Central memory CD8-positive, alpha-beta T cell (primary cell): ENCODE measurements around the gene CABLES1.
A peak's percentile ranks its signal among the peaks of the same experiment; 100 is the strongest.

Source experiments
- ATAC-seq: fragments of 150-1000 bp; cut with Tn5 transposase; replicated peaks from 2 replicates; pipeline ENCODE4 v1.10.0; 2022; ENCODE audit warnings: mild to moderate bottlenecking, moderate FRiP score, moderate number of reproducible peaks; ENCODE audit not compliant: poor library complexity, severe bottlenecking; ENCODE audit errors: extremely low read depth
- DNase-seq, 2 donors: peaks; one replicate each; pipeline ENCODE4 v3.0.0; 2021; ENCODE audit warnings: low spot score in 2 of 2
- H3K27ac Mint-ChIP-seq: one replicate; pipeline ENCODE4 v1.8.0; 2022; ENCODE audit warnings: low read depth, mild to moderate bottlenecking, moderate library complexity, mixed read lengths
- H3K27me3 Mint-ChIP-seq: one replicate; pipeline ENCODE4 v1.8.0; 2022; ENCODE audit warnings: mixed read lengths
- H3K36me3 Mint-ChIP-seq: one replicate; pipeline ENCODE4 v1.8.0; 2022; ENCODE audit warnings: mild to moderate bottlenecking, moderate library complexity, mixed read lengths; ENCODE audit not compliant: insufficient read depth
- H3K4me1 Mint-ChIP-seq: one replicate; pipeline ENCODE4 v1.8.0; 2022; ENCODE audit warnings: mixed read lengths
- H3K4me3 Mint-ChIP-seq: one replicate; pipeline ENCODE4 v1.8.0; 2022; ENCODE audit warnings: mild to moderate bottlenecking, moderate library complexity, mixed read lengths
- H3K9me3 Mint-ChIP-seq: one replicate; pipeline ENCODE4 v1.8.0; 2022; ENCODE audit warnings: mixed read lengths

Gene CABLES1

GRCh38 chr18:23171581-23172156 lies 36.4 kb downstream of the CABLES1 start:
- DNase-seq (no peak), ATAC-seq (no peak)
- H3K36me3 Mint-ChIP-seq, result no peaks in the 10 kb centered on the region
- peaks cover 52% of the 10 kb centered on the region for H3K27me3 Mint-ChIP-seq
- H3K9me3 Mint-ChIP-seq, result no peaks in the 10 kb centered on the region
- H3K27ac Mint-ChIP-seq, result no peak overlapping the region
- H3K4me1 Mint-ChIP-seq, result no peaks in the 10 kb centered on the region
- no peak overlapping the region for H3K4me3 Mint-ChIP-seq

- Mint-ChIP-seq H3K4me3 (no peak overlapping the region), H3K27ac (no peak overlapping the region), H3K4me1 (no peaks in the 10 kb centered on the region), H3K9me3 (no peaks in the 10 kb centered on the region), H3K36me3 (no peaks in the 10 kb centered on the region), H3K27me3 (peaks cover 47% of the 10 kb centered on the region)
- DNase-seq, result no peak
- ATAC-seq, result no peak
Measured at GRCh38 chr18:23172591-23173380, 37.5 kb downstream of the CABLES1 start.

- no peak overlapping the region for H3K4me3 Mint-ChIP-seq
- no peaks in the 10 kb centered on the region for H3K36me3 Mint-ChIP-seq
- DNase-seq, result no peak
- no peaks in the 10 kb centered on the region for H3K9me3 Mint-ChIP-seq
- H3K27me3 Mint-ChIP-seq, result peaks cover 50% of the 10 kb centered on the region
- H3K4me1 Mint-ChIP-seq, result no peaks in the 10 kb centered on the region
- H3K27ac Mint-ChIP-seq, result no peak overlapping the region
- no peak for ATAC-seq
Measured at GRCh38 chr18:23173912-23174311, 38.6 kb downstream of the CABLES1 start.

- Mint-ChIP-seq H3K4me1 (no peaks in the 10 kb centered on the region), H3K36me3 (no peaks in the 10 kb centered on the region), H3K27me3 (peaks cover 44% of the 10 kb centered on the region), H3K4me3 (no peak overlapping the region), H3K9me3 (no peaks in the 10 kb centered on the region), H3K27ac (no peak overlapping the region)
- ATAC-seq, result no peak
- DNase-seq, result no peak
Measured at GRCh38 chr18:23176701-23177432, 41.6 kb downstream of the CABLES1 start.

- H3K4me3 Mint-ChIP-seq, result no peak overlapping the region
Measured at GRCh38 chr18:23177433-23178072, 42.3 kb downstream of the CABLES1 start.

GRCh38 chr18:23178201-23178600 lies 42.9 kb downstream of the CABLES1 start:
- Mint-ChIP-seq H3K9me3 (no peaks in the 10 kb centered on the region), H3K4me3 (no peak overlapping the region)
- no peak for DNase-seq

More at GRCh38 chr18:23177433-23178072, 42.3 kb downstream of the CABLES1 start:
- no peaks in the 10 kb centered on the region for H3K9me3 Mint-ChIP-seq
- H3K4me1 Mint-ChIP-seq, result no peaks in the 10 kb centered on the region
- H3K36me3 Mint-ChIP-seq, result no peaks in the 10 kb centered on the region
- ATAC-seq, result no peak
- no peak overlapping the region for H3K27ac Mint-ChIP-seq
- DNase-seq, result no peak
- peaks cover 37% of the 10 kb centered on the region for H3K27me3 Mint-ChIP-seq

GRCh38 chr18:23178661-23179081 lies 43.4 kb downstream of the CABLES1 start:
- DNase-seq, result no peak
- Mint-ChIP-seq H3K27me3 (peaks cover 30% of the 10 kb centered on the region), H3K9me3 (no peaks in the 10 kb centered on the region), H3K4me1 (no peaks in the 10 kb centered on the region), H3K36me3 (no peaks in the 10 kb centered on the region), H3K4me3 (no peak overlapping the region), H3K27ac (no peak overlapping the region)
- ATAC-seq, result no peak

More at GRCh38 chr18:23178201-23178600, 42.9 kb downstream of the CABLES1 start:
- Mint-ChIP-seq H3K27me3 (peaks cover 31% of the 10 kb centered on the region), H3K27ac (no peak overlapping the region), H3K36me3 (no peaks in the 10 kb centered on the region), H3K4me1 (no peaks in the 10 kb centered on the region)
- ATAC-seq, result no peak

- H3K27ac Mint-ChIP-seq, result no peak overlapping the region
- H3K4me3 Mint-ChIP-seq, result no peak overlapping the region
- no peaks in the 10 kb centered on the region for H3K4me1 Mint-ChIP-seq
- DNase-seq, result no peak
- no peaks in the 10 kb centered on the region for H3K9me3 Mint-ChIP-seq
- no peak for ATAC-seq
- H3K27me3 Mint-ChIP-seq, result peaks cover 30% of the 10 kb centered on the region
- H3K36me3 Mint-ChIP-seq, result no peaks in the 10 kb centered on the region
Measured at GRCh38 chr18:23179416-23179815, 44.1 kb downstream of the CABLES1 start.

- Mint-ChIP-seq H3K9me3 (no peaks in the 10 kb centered on the region), H3K4me1 (no peaks in the 10 kb centered on the region), H3K36me3 (no peaks in the 10 kb centered on the region), H3K27ac (no peak overlapping the region), H3K27me3 (peaks cover 20% of the 10 kb centered on the region), H3K4me3 (no peak overlapping the region)
- no peak for DNase-seq
- ATAC-seq, result no peak
Measured at GRCh38 chr18:23181547-23181946, 46.3 kb downstream of the CABLES1 start.

- DNase-seq, result no peak
- no peaks in the 10 kb centered on the region for H3K36me3 Mint-ChIP-seq
- H3K27ac Mint-ChIP-seq, result no peak overlapping the region
- H3K9me3 Mint-ChIP-seq, result no peaks in the 10 kb centered on the region
- H3K4me3 Mint-ChIP-seq, result no peak overlapping the region
- H3K27me3 Mint-ChIP-seq, result peaks cover 16% of the 10 kb centered on the region
- ATAC-seq, result no peak
- H3K4me1 Mint-ChIP-seq, result no peaks in the 10 kb centered on the region
Measured at GRCh38 chr18:23182606-23183005, 47.3 kb downstream of the CABLES1 start.

- no peak overlapping the region for H3K4me3 Mint-ChIP-seq
- H3K9me3 Mint-ChIP-seq, result no peaks in the 10 kb centered on the region
- H3K27me3 Mint-ChIP-seq, result peaks cover 6% of the 10 kb centered on the region
- no peaks in the 10 kb centered on the region for H3K4me1 Mint-ChIP-seq
- ATAC-seq (no peak), DNase-seq (no peak)
- H3K36me3 Mint-ChIP-seq, result no peaks in the 10 kb centered on the region
- peak overlapping the region; percentile 38 for H3K27ac Mint-ChIP-seq
Measured at GRCh38 chr18:23183411-23184150, 48.3 kb downstream of the CABLES1 start.

GRCh38 chr18:23186781-23187180 lies 51.5 kb downstream of the CABLES1 start:
- DNase-seq (no peak), ATAC-seq (no peak)
- Mint-ChIP-seq H3K27ac (no peak overlapping the region), H3K4me3 (no peak overlapping the region), H3K36me3 (no peaks in the 10 kb centered on the region), H3K27me3 (no peaks in the 10 kb centered on the region), H3K4me1 (no peaks in the 10 kb centered on the region), H3K9me3 (no peaks in the 10 kb centered on the region)
